Measurements from ENCODE around the gene IPO11. TPM values are rescaled to one million over a fixed set of nuclear protein-coding genes. Genes with fewer than 3 reads are reported as not detected.

The IPO11 gene
- total and polyA plus RNA-seq, 4 donors, result 4.7 to 20.6 (median 9.0) TPM

GRCh38 chr5:62374090-62374489 is 38.5 kb upstream of the IPO11 start:
- no peak for TF ChIP-seq RXRA (IDR thresholded peaks at IDR 0.05)
- TF ChIP-seq CTCF (IDR thresholded peaks at IDR 0.05; ENCODE audit: low read depth, low read length, missing input control), result no peak
- TF ChIP-seq REST (IDR thresholded peaks at IDR 0.05), result no peak
- TF ChIP-seq GABPA (IDR thresholded peaks at IDR 0.05 in 1 of 2, conservative IDR thresholded peaks at IDR 0.05 in 1 of 2), result no peak
- no peak for TF ChIP-seq RAD21 (IDR thresholded peaks at IDR 0.05)
- no peak for TF ChIP-seq YY1 (IDR thresholded peaks at IDR 0.05)
- no peak for TF ChIP-seq HNF4A (conservative IDR thresholded peaks at IDR 0.05)
- no peak for TF ChIP-seq NR2F2 (IDR thresholded peaks at IDR 0.05)
- peaks cover 2 to 31% (median 18%) of the 10 kb centered on the region in 4 donors for H3K36me3 ChIP-seq (ENCODE audit: control insufficient read depth in 4 of 4, insufficient read depth in 3 of 4, low read depth in 1 of 4, low read length in 3 of 4)
- H3K27me3 ChIP-seq (ENCODE audit: control insufficient read depth in 4 of 4, insufficient read depth in 4 of 4, low read length in 3 of 4), result no peaks in the 10 kb centered on the region
- no peak overlapping the region for H3K4me3 ChIP-seq (ENCODE audit: low read depth in 1 of 3, low read length in 3 of 3)
- no peak overlapping the region for H3K27ac ChIP-seq (ENCODE audit: low read depth in 1 of 2, low read length in 2 of 2)
- H3K4me1 ChIP-seq (ENCODE audit: control insufficient read depth in 4 of 4, insufficient read depth in 4 of 4, low read length in 3 of 4), result no peaks in the 10 kb centered on the region
- no peak overlapping the region for H3K9ac ChIP-seq (ENCODE audit: low read depth in 1 of 2, low read length in 2 of 2)
- no peak for DNase-seq (ENCODE audit: low spot score)
- 99% methylated on average over 1 of the region's 1 CpG for WGBS
- no peaks in the 10 kb centered on the region for H3K9me3 ChIP-seq (ENCODE audit: control insufficient read depth in 4 of 4, low read length in 3 of 4)

GRCh38 chr5:62375627-62376026 is 36.9 kb upstream of the IPO11 start:
- Histone ChIP-seq H3K4me3 (ENCODE audit: low read depth in 1 of 3, low read length in 3 of 3) (no peak overlapping the region), H3K9me3 (ENCODE audit: control insufficient read depth in 4 of 4, low read length in 3 of 4) (no peaks in the 10 kb centered on the region), H3K4me1 (ENCODE audit: control insufficient read depth in 4 of 4, insufficient read depth in 4 of 4, low read length in 3 of 4) (no peaks in the 10 kb centered on the region), H3K27me3 (ENCODE audit: control insufficient read depth in 4 of 4, insufficient read depth in 4 of 4, low read length in 3 of 4) (no peaks in the 10 kb centered on the region), H3K9ac (ENCODE audit: low read depth in 1 of 2, low read length in 2 of 2) (no peak overlapping the region), H3K36me3 (ENCODE audit: control insufficient read depth in 4 of 4, insufficient read depth in 3 of 4, low read depth in 1 of 4, low read length in 3 of 4) (peaks cover 2 to 41% (median 20%) of the 10 kb centered on the region in 4 donors), H3K27ac (ENCODE audit: low read depth in 1 of 2, low read length in 2 of 2) (no peak overlapping the region)
- no peak for DNase-seq (ENCODE audit: low spot score)
- TF ChIP-seq FOXA1 (IDR thresholded peaks at IDR 0.05), result no peak
- no peak for TF ChIP-seq JUND (IDR thresholded peaks at IDR 0.05)
- TF ChIP-seq MAX (IDR thresholded peaks at IDR 0.05), result no peak
- no peak for TF ChIP-seq EGR1 (IDR thresholded peaks at IDR 0.05; ENCODE audit: low read depth in 2 of 2)
- TF ChIP-seq TAF1 (conservative IDR thresholded peaks at IDR 0.05), result no peak
- no peak for TF ChIP-seq GABPA (IDR thresholded peaks at IDR 0.05 in 1 of 2, conservative IDR thresholded peaks at IDR 0.05 in 1 of 2)
- TF ChIP-seq SP1 (IDR thresholded peaks at IDR 0.05), result no peak
- TF ChIP-seq YY1 (IDR thresholded peaks at IDR 0.05), result no peak
- no peak for TF ChIP-seq ATF3 (IDR thresholded peaks at IDR 0.05)
- no peak for TF ChIP-seq HNF4G (IDR thresholded peaks at IDR 0.05)
- no peak for TF ChIP-seq ZBTB33 (IDR thresholded peaks at IDR 0.05)
- TF ChIP-seq CTCF (IDR thresholded peaks at IDR 0.05; ENCODE audit: low read depth, low read length, missing input control), result no peak
- no peak for TF ChIP-seq RXRA (IDR thresholded peaks at IDR 0.05)
- no peak for TF ChIP-seq NR2F2 (IDR thresholded peaks at IDR 0.05)
- TF ChIP-seq FOXA2 (IDR thresholded peaks at IDR 0.05), result no peak
- no peak for TF ChIP-seq RAD21 (IDR thresholded peaks at IDR 0.05)

Data from liver (tissue), 9 donors.